Natural killer cell (primary cell): Measurements from ENCODE around the gene CACNA2D3. TPM values are rescaled to one million over a fixed set of nuclear protein-coding genes. Genes with fewer than 3 reads are reported as not detected.

Experiments used
- ATAC-seq, 3 donors: fragments of 150-1000 bp in 2 of 3; fragments of 200-7000 bp in 1 of 3; cut with Tn5 transposase; 1 replicate in 1 of 3; 2 replicates in 2 of 3; pipeline ENCODE4 v1.10.0; 2021; ENCODE audit warnings: mild to moderate bottlenecking in 2 of 3, moderate library complexity in 2 of 3
- DNase-seq, 2 donors: peaks; one replicate each; pipeline versions ENCODE4 v3.0.0 to v3.0.0-alpha.2; 2013 to 2021; ENCODE audit warnings: mixed read lengths in 1 of 2
- H3K27ac ChIP-seq: one replicate; pipeline ENCODE4 v1.5.1; 2013; ENCODE audit warnings: mild to moderate bottlenecking, low read length
- H3K27me3 ChIP-seq: one replicate; pipeline ENCODE4 v1.6.1; 2013; ENCODE audit warnings: low read length; ENCODE audit not compliant: control insufficient read depth, insufficient read depth
- H3K36me3 ChIP-seq: one replicate; pipeline ENCODE4 v1.6.1; 2013; ENCODE audit warnings: low read length; ENCODE audit not compliant: control insufficient read depth, insufficient read depth
- H3K4me1 ChIP-seq: one replicate; pipeline ENCODE4 v1.6.1; 2013; ENCODE audit warnings: low read length; ENCODE audit not compliant: control insufficient read depth, insufficient read depth
- H3K4me3 ChIP-seq: one replicate; pipeline ENCODE4 v1.5.1; 2013; ENCODE audit warnings: low read length
- H3K9me3 ChIP-seq: one replicate; pipeline ENCODE4 v1.6.1; 2013; ENCODE audit warnings: low read length; ENCODE audit not compliant: control insufficient read depth, insufficient read depth
- H3K27ac Mint-ChIP-seq, 2 donors: one replicate each; pipeline ENCODE4 v1.8.0; 2022; ENCODE audit warnings: mild to moderate bottlenecking in 2 of 2, mixed read lengths in 2 of 2, moderate library complexity in 1 of 2
- H3K27me3 Mint-ChIP-seq, 2 donors: one replicate each; pipeline ENCODE4 v1.8.0; 2022; ENCODE audit warnings: low read depth in 2 of 2, mixed read lengths in 2 of 2
- H3K36me3 Mint-ChIP-seq: one replicate; pipeline ENCODE4 v1.8.0; 2022; ENCODE audit warnings: mixed read lengths
- H3K4me1 Mint-ChIP-seq, 2 donors: one replicate each; pipeline ENCODE4 v1.8.0; 2022; ENCODE audit warnings: mixed read lengths in 2 of 2
- H3K4me3 Mint-ChIP-seq: one replicate; pipeline ENCODE4 v1.8.0; 2022; ENCODE audit warnings: mild to moderate bottlenecking, moderate library complexity, mixed read lengths
- H3K9me3 Mint-ChIP-seq, 2 donors: one replicate each; pipeline ENCODE4 v1.8.0; 2022; ENCODE audit warnings: mixed read lengths in 2 of 2
- WGBS: methylation state at CpG from one replicate; pipeline ENCODE4 v1.1.7; 2013; ENCODE audit warnings: missing lambda C conversion rate; ENCODE audit not compliant: insufficient coverage; 5-methylcytosine and 5-hydroxymethylcytosine counted together
- intact Hi-C: fragments of 100-400 bp; cut with micrococcal nuclease; formaldehyde crosslinking; loops from one replicate; pipeline ENCODE4 v1.14.2; 2022
- total RNA-seq, 4 donors: library from RNA; stranded (reverse); fragments of 120-200 nt in 1 of 4; gene quantifications; one replicate each; pipeline versions ENCODE4 v1.2.3 to v1.2.4, GENCODE V29; 2013 to 2022
- TF ChIP-seq, protein P1 (sequence below): fragments of 200-600 bp; IDR thresholded peaks from one replicate; pipeline ENCODE4 v1.8.0; 2022; ENCODE audit warnings: antibody characterized with exemption

CACNA2D3 gene
- total RNA-seq, 3 donors from 2014 or later (not counting 1 experiment from before 2014, with no cell fraction given) = 0.49 TPM; not detected in 2

DNA sequence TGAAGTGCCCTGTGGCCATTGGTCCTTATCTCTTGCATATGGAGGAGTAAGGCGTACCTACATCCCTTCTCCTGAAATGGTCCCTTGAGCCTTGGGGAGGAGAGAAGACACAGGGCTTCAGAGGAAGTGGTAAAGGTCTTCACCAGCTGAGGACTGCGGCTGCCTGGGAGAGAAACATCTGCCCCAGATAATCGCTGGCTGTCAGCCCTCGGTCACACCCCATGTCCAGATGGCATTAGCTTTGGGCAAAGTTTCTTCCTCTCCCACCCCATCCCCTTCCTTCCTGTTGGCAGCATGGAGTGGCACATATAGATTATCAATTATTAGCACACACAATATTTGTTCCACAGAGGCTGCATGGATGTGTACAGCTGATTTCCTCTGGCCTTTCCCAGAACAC lies 743.9 kb downstream of the CACNA2D3 start:
- H3K9me3 Mint-ChIP-seq = peaks cover 0 to 2% of the 10 kb centered on the region in 2 donors
- no peak overlapping the region for H3K4me3 Mint-ChIP-seq
- no peaks in the 10 kb centered on the region for H3K36me3 Mint-ChIP-seq
- no peak overlapping the region for H3K27ac Mint-ChIP-seq
- no peaks in the 10 kb centered on the region for H3K4me1 ChIP-seq
- H3K4me1 Mint-ChIP-seq = no peaks in the 10 kb centered on the region
- H3K27me3 Mint-ChIP-seq = no peaks in the 10 kb centered on the region
- ATAC-seq (no peak), DNase-seq (no peak)
- H3K27me3 ChIP-seq = no peaks in the 10 kb centered on the region
- no peaks in the 10 kb centered on the region for H3K9me3 ChIP-seq
- no peaks in the 10 kb centered on the region for H3K36me3 ChIP-seq
- intact Hi-C loops = no loop called here
- no peak overlapping the region for H3K27ac ChIP-seq
- 72% methylated on average over 4 of the region's 4 CpGs for WGBS
- TF ChIP-seq, protein P1, sequence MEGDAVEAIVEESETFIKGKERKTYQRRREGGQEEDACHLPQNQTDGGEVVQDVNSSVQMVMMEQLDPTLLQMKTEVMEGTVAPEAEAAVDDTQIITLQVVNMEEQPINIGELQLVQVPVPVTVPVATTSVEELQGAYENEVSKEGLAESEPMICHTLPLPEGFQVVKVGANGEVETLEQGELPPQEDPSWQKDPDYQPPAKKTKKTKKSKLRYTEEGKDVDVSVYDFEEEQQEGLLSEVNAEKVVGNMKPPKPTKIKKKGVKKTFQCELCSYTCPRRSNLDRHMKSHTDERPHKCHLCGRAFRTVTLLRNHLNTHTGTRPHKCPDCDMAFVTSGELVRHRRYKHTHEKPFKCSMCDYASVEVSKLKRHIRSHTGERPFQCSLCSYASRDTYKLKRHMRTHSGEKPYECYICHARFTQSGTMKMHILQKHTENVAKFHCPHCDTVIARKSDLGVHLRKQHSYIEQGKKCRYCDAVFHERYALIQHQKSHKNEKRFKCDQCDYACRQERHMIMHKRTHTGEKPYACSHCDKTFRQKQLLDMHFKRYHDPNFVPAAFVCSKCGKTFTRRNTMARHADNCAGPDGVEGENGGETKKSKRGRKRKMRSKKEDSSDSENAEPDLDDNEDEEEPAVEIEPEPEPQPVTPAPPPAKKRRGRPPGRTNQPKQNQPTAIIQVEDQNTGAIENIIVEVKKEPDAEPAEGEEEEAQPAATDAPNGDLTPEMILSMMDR = no peak
- no peak overlapping the region for H3K4me3 ChIP-seq

DNA sequence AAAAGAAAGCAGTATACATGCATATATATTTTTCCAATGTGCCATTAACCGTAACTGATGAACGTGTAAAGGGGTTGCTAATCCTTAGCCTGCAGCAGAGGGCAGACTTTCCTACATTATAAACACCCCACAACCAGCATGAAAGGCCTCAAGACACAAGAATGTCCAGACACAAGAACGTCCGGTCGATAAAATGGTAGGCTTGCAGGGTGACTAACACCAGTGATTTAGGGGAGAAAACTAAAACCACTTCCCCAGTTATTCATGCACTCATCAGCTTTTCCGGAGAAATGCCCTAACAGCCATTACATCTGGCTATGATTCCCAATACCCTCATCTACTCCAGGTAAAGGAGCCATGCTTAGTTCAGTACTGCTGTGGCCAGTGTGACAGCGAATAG lies 748.1 kb downstream of the CACNA2D3 start:
- no peaks in the 10 kb centered on the region for H3K27me3 ChIP-seq
- DNase-seq (no peak), ATAC-seq (no peak)
- no peaks in the 10 kb centered on the region for H3K9me3 Mint-ChIP-seq
- H3K36me3 Mint-ChIP-seq = no peaks in the 10 kb centered on the region
- intact Hi-C loops = no loop called here
- no peaks in the 10 kb centered on the region for H3K4me1 ChIP-seq
- H3K4me3 ChIP-seq = no peak overlapping the region
- H3K4me1 Mint-ChIP-seq = no peaks in the 10 kb centered on the region
- 53% methylated on average over 7 of the region's 7 CpGs for WGBS
- H3K27me3 Mint-ChIP-seq = no peaks in the 10 kb centered on the region
- H3K4me3 Mint-ChIP-seq = no peak overlapping the region
- H3K36me3 ChIP-seq = no peaks in the 10 kb centered on the region
- TF ChIP-seq, protein P1 = no peak
- H3K27ac Mint-ChIP-seq = no peak overlapping the region
- no peaks in the 10 kb centered on the region for H3K9me3 ChIP-seq
- H3K27ac ChIP-seq = no peak overlapping the region

DNA sequence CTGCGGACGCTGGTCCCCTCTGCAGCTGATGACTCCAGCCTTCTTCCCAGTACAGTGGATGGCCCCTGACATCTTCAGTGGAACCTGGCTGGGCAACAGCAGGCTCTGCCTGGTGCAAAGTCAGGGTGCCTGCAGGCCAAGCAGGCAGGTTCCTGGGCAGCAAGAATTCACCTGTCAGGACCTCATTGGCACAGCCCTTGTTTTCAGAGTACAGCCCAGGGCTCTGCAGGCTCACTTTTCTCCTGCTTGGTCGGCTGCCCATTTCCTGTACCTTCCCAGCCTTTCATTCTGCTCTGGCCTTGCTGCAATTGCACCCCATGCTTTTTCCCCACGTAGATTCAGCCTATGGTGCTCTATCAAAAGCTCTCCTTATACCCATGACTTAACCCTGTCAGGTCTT lies 749.5 kb downstream of the CACNA2D3 start:
- TF ChIP-seq, protein P1 = no peak
- Mint-ChIP-seq H3K4me3 (no peak overlapping the region), H3K27ac (no peak overlapping the region), H3K4me1 (no peaks in the 10 kb centered on the region), H3K27me3 (no peaks in the 10 kb centered on the region), H3K36me3 (no peaks in the 10 kb centered on the region), H3K9me3 (no peaks in the 10 kb centered on the region)
- 72% methylated on average over 4 of the region's 4 CpGs for WGBS
- intact Hi-C loops = no loop called here
- no peaks in the 10 kb centered on the region for H3K9me3 ChIP-seq
- ATAC-seq (no peak), DNase-seq (no peak)
- no peak overlapping the region for H3K27ac ChIP-seq
- no peaks in the 10 kb centered on the region for H3K36me3 ChIP-seq
- H3K4me1 ChIP-seq = no peaks in the 10 kb centered on the region
- no peak overlapping the region for H3K4me3 ChIP-seq
- no peaks in the 10 kb centered on the region for H3K27me3 ChIP-seq
